Activated naive CD8-positive, alpha-beta T cell treated with anti-CD3 and anti-CD28 coated beads, Interleukin-2, amount 10 ng/mL, durations not matched to agents 7 days and 5 days (primary cell): Measurements from ENCODE around the gene GPS1. TPM values are rescaled to one million over a fixed set of nuclear protein-coding genes. Genes with fewer than 3 reads are reported as not detected.

ENCODE experiments used
- ATAC-seq: fragments of 150-1000 bp; cut with Tn5 transposase; one replicate; pipeline ENCODE4 v1.10.0; 2021; ENCODE audit warnings: low read depth, moderate library complexity
- POLR2A ChIA-PET: fragments of 350-600 bp; sonication (Branson Sonifier 250); formaldehyde crosslinking; loops from one replicate; lab custom pipeline; 2021; ENCODE audit warnings: antibody characterized with exemption; lab: Charles Lee
- DNase-seq: peaks from one replicate; pipeline ENCODE4 v3.0.0; 2021
- H3K27ac Mint-ChIP-seq: one replicate; pipeline ENCODE4 v1.8.0; 2022; ENCODE audit warnings: mild to moderate bottlenecking, mixed read lengths
- H3K27me3 Mint-ChIP-seq: one replicate; pipeline ENCODE4 v1.8.0; 2022; ENCODE audit warnings: mild to moderate bottlenecking, moderate library complexity, mixed read lengths
- H3K36me3 Mint-ChIP-seq: one replicate; pipeline ENCODE4 v1.8.0; 2021; ENCODE audit warnings: mild to moderate bottlenecking, mixed read lengths
- H3K4me1 Mint-ChIP-seq: one replicate; pipeline ENCODE4 v1.8.0; 2021; ENCODE audit warnings: mixed read lengths
- H3K4me3 Mint-ChIP-seq: one replicate; pipeline ENCODE4 v1.8.0; 2022; ENCODE audit warnings: mild to moderate bottlenecking, moderate library complexity, mixed read lengths
- H3K9me3 Mint-ChIP-seq: one replicate; pipeline ENCODE4 v1.8.0; 2021; ENCODE audit warnings: mixed read lengths
- total RNA-seq, 2 experiments: library from RNA; stranded (reverse); gene quantifications; one replicate each; pipeline ENCODE4 v1.2.3, GENCODE V29; 2021

The GPS1 gene
- total RNA-seq, 2 experiments from 2014 or later = 76.0 to 79.8 TPM

GRCh38 chr17:82025401-82026107 is 26.1 kb upstream of the GPS1 start:
- POLR2A ChIA-PET = no interaction called here
- no peak for ATAC-seq
- peaks cover 23% of the 10 kb centered on the region for H3K4me1 Mint-ChIP-seq
- no peaks in the 10 kb centered on the region for H3K27me3 Mint-ChIP-seq
- peaks cover 4% of the 10 kb centered on the region for H3K36me3 Mint-ChIP-seq
- H3K4me3 Mint-ChIP-seq = no peak overlapping the region
- H3K9me3 Mint-ChIP-seq = no peaks in the 10 kb centered on the region
- DNase-seq = no peak
- no peak overlapping the region for H3K27ac Mint-ChIP-seq

- POLR2A ChIA-PET = no interaction called here
- no peaks in the 10 kb centered on the region for H3K27me3 Mint-ChIP-seq
- no peak overlapping the region for H3K27ac Mint-ChIP-seq
- no peaks in the 10 kb centered on the region for H3K9me3 Mint-ChIP-seq
- ATAC-seq (no peak), DNase-seq (no peak)
- H3K4me3 Mint-ChIP-seq = no peak overlapping the region
- peaks cover 15% of the 10 kb centered on the region for H3K4me1 Mint-ChIP-seq
- H3K36me3 Mint-ChIP-seq = peaks cover 6% of the 10 kb centered on the region
Measured at GRCh38 chr17:82028246-82028645, 23.5 kb upstream of the GPS1 start.

GRCh38 chr17:82028966-82029365 is 22.7 kb upstream of the GPS1 start:
- POLR2A ChIA-PET = interaction anchor here (1.7 kb wide), 1 partner anchor 70 kb away, joined by 9 read pairs; the partner anchor contains the start of gene FASN

GRCh38 chr17:82029391-82029790 is 22.3 kb upstream of the GPS1 start:
- no peaks in the 10 kb centered on the region for H3K9me3 Mint-ChIP-seq
- peaks cover 11% of the 10 kb centered on the region for H3K4me1 Mint-ChIP-seq
- H3K27me3 Mint-ChIP-seq = no peaks in the 10 kb centered on the region
- DNase-seq (no peak), ATAC-seq (no peak)
- H3K4me3 Mint-ChIP-seq = peak overlapping the region; percentile 60
- H3K27ac Mint-ChIP-seq = peak overlapping the region; percentile 16
- H3K36me3 Mint-ChIP-seq = peaks cover 6% of the 10 kb centered on the region
- POLR2A ChIA-PET = interaction anchor here (1.0 to 1.7 kb wide), 3 partner anchors 9 to 126 kb away, joined by 3 to 9 read pairs (median 3); partner anchors contain the start of gene FASN

More at GRCh38 chr17:82028966-82029365, 22.7 kb upstream of the GPS1 start:
- DNase-seq (no peak), ATAC-seq (no peak)
- no peaks in the 10 kb centered on the region for H3K27me3 Mint-ChIP-seq
- H3K9me3 Mint-ChIP-seq = no peaks in the 10 kb centered on the region
- H3K36me3 Mint-ChIP-seq = peaks cover 6% of the 10 kb centered on the region
- H3K27ac Mint-ChIP-seq = no peak overlapping the region
- peaks cover 14% of the 10 kb centered on the region for H3K4me1 Mint-ChIP-seq
- H3K4me3 Mint-ChIP-seq = no peak overlapping the region

- H3K27me3 Mint-ChIP-seq = no peaks in the 10 kb centered on the region
- H3K36me3 Mint-ChIP-seq = peaks cover 8% of the 10 kb centered on the region
- H3K4me3 Mint-ChIP-seq = no peak overlapping the region
- H3K9me3 Mint-ChIP-seq = no peaks in the 10 kb centered on the region
- H3K4me1 Mint-ChIP-seq = peaks cover 11% of the 10 kb centered on the region
- no peak overlapping the region for H3K27ac Mint-ChIP-seq
- POLR2A ChIA-PET = interaction anchor here (0.9 to 1.7 kb wide), 9 partner anchors 8 to 125 kb away, joined by 3 to 9 read pairs (median 3); partner anchors contain the start of gene FASN
- DNase-seq = no peak
- no peak for ATAC-seq
Measured at GRCh38 chr17:82029990-82030469, 21.7 kb upstream of the GPS1 start.

- H3K36me3 Mint-ChIP-seq = peaks cover 13% of the 10 kb centered on the region
- H3K4me3 Mint-ChIP-seq = peak overlapping the region; percentile 77
- peak overlapping the region; percentile 71 for H3K27ac Mint-ChIP-seq
- H3K4me1 Mint-ChIP-seq = peaks cover 16% of the 10 kb centered on the region
- DNase-seq (peak; percentile 91), ATAC-seq (peak; percentile 69)
- no peaks in the 10 kb centered on the region for H3K9me3 Mint-ChIP-seq
- H3K27me3 Mint-ChIP-seq = no peaks in the 10 kb centered on the region
- POLR2A ChIA-PET = interaction anchor here (0.6 to 1.7 kb wide), 12 partner anchors 7 to 287 kb away, joined by 3 to 9 read pairs (median 4); partner anchors contain the start of genes CD7, CENPX, FASN and LRRC45
Measured at GRCh38 chr17:82030470-82031302, 21.0 kb upstream of the GPS1 start.

- POLR2A ChIA-PET = interaction anchor here (0.6 to 1.5 kb wide), 5 partner anchors 8 to 236 kb away, joined by 3 to 7 read pairs (median 3); partner anchors contain the start of genes CENPX and LRRC45
- no peaks in the 10 kb centered on the region for H3K9me3 Mint-ChIP-seq
- peaks cover 13% of the 10 kb centered on the region for H3K36me3 Mint-ChIP-seq
- ATAC-seq (peak; percentile 28), DNase-seq (no peak)
- H3K27me3 Mint-ChIP-seq = no peaks in the 10 kb centered on the region
- peak within 1 kb of the TSS; percentile 71 for H3K27ac Mint-ChIP-seq
- peaks cover 17% of the 10 kb centered on the region for H3K4me1 Mint-ChIP-seq
- H3K4me3 Mint-ChIP-seq = peak within 1 kb of the TSS; percentile 77
Measured at GRCh38 chr17:82031303-82031884, 20.3 kb upstream of the GPS1 start, which contains the start of gene RAC3. Gene RAC3, plus strand, starts transcription at chr17:82031678. Its CDS starts 84 bp downstream, at chr17:82031762.

- peaks cover 15% of the 10 kb centered on the region for H3K4me1 Mint-ChIP-seq
- DNase-seq (peak; percentile 68), ATAC-seq (peak; percentile 40)
- peak overlapping the region; percentile 44 for H3K4me3 Mint-ChIP-seq
- H3K27me3 Mint-ChIP-seq = no peaks in the 10 kb centered on the region
- H3K36me3 Mint-ChIP-seq = peaks cover 13% of the 10 kb centered on the region
- POLR2A ChIA-PET = interaction anchor here (0.9 to 1.0 kb wide), 3 partner anchors 9 to 124 kb away, joined by 3 read pairs; partner anchors contain the start of genes CENPX and LRRC45
- H3K27ac Mint-ChIP-seq = no peak overlapping the region
- H3K9me3 Mint-ChIP-seq = no peaks in the 10 kb centered on the region
Measured at GRCh38 chr17:82031885-82032627, 19.6 kb upstream of the GPS1 start.

- POLR2A ChIA-PET = no interaction called here
- no peak for DNase-seq
- H3K27ac Mint-ChIP-seq = no peak overlapping the region
- H3K36me3 Mint-ChIP-seq = peaks cover 13% of the 10 kb centered on the region
- no peak for ATAC-seq
- H3K4me3 Mint-ChIP-seq = no peak overlapping the region
- H3K4me1 Mint-ChIP-seq = peaks cover 18% of the 10 kb centered on the region
- no peaks in the 10 kb centered on the region for H3K9me3 Mint-ChIP-seq
- no peaks in the 10 kb centered on the region for H3K27me3 Mint-ChIP-seq
Measured at GRCh38 chr17:82033359-82034085, 18.2 kb upstream of the GPS1 start.

- POLR2A ChIA-PET = interaction anchor here (1.0 kb wide), 1 partner anchor 64 kb away, joined by 4 read pairs; the partner anchor contains the start of gene FASN
Measured at GRCh38 chr17:82034371-82035011, 17.2 kb upstream of the GPS1 start.

GRCh38 chr17:82035488-82035887 is 16.2 kb upstream of the GPS1 start:
- peak overlapping the region; percentile 29 for H3K4me3 Mint-ChIP-seq
- ATAC-seq (no peak), DNase-seq (no peak)
- peaks cover 21% of the 10 kb centered on the region for H3K4me1 Mint-ChIP-seq
- no peak overlapping the region for H3K27ac Mint-ChIP-seq
- H3K36me3 Mint-ChIP-seq = peaks cover 9% of the 10 kb centered on the region
- POLR2A ChIA-PET = interaction anchor here (0.7 to 1.0 kb wide), 2 partner anchors 13 to 63 kb away, joined by 3 to 4 read pairs; partner anchors contain the start of genes CENPX, FASN and LRRC45
- H3K27me3 Mint-ChIP-seq = no peaks in the 10 kb centered on the region
- no peaks in the 10 kb centered on the region for H3K9me3 Mint-ChIP-seq

More at GRCh38 chr17:82034371-82035011, 17.2 kb upstream of the GPS1 start:
- no peaks in the 10 kb centered on the region for H3K9me3 Mint-ChIP-seq
- H3K4me3 Mint-ChIP-seq = no peak overlapping the region
- peaks cover 25% of the 10 kb centered on the region for H3K4me1 Mint-ChIP-seq
- no peak overlapping the region for H3K27ac Mint-ChIP-seq
- ATAC-seq = no peak
- DNase-seq = no peak
- no peaks in the 10 kb centered on the region for H3K27me3 Mint-ChIP-seq
- H3K36me3 Mint-ChIP-seq = peaks cover 12% of the 10 kb centered on the region
